GM18517 (cell line): ENCODE results near the gene GRIN2C.

Source experiments
- ATAC-seq: cut with Tn5 transposase; IDR thresholded peaks from one replicate; pipeline ENCODE4 v1.9.1; 2021; ENCODE audit warnings: mild to moderate bottlenecking, moderate library complexity; ENCODE audit not compliant: unreplicated experiment

GRIN2C gene

GRCh38 chr17:74850310-74850709 lies 9.4 kb downstream of the GRIN2C start:
- no peak for ATAC-seq

GRCh38 chr17:74848656-74849399 lies 10.9 kb downstream of the GRIN2C start:
- ATAC-seq, result no peak

GRCh38 chr17:74846621-74847020 lies 13.1 kb downstream of the GRIN2C start:
- no peak for ATAC-seq

- no peak for ATAC-seq
Measured at GRCh38 chr17:74843352-74843627, 16.4 kb downstream of the GRIN2C start.

GRCh38 chr17:74842599-74843351 lies 16.9 kb downstream of the GRIN2C start:
- no peak for ATAC-seq

- no peak for ATAC-seq
Measured at GRCh38 chr17:74842146-74842598, 17.5 kb downstream of the GRIN2C start.

- ATAC-seq, result no peak
Measured at GRCh38 chr17:74840989-74841666, 18.6 kb downstream of the GRIN2C start.

- ATAC-seq, result no peak
Measured at GRCh38 chr17:74839990-74840852, 19.5 kb downstream of the GRIN2C start.

GRCh38 chr17:74838274-74838673 lies 21.4 kb downstream of the GRIN2C start:
- no peak for ATAC-seq

GRCh38 chr17:74836691-74837467 lies 22.8 kb downstream of the GRIN2C start:
- ATAC-seq, result no peak

GRCh38 chr17:74836191-74836590 lies 23.5 kb downstream of the GRIN2C start:
- no peak for ATAC-seq

GRCh38 chr17:74833501-74834377 lies 25.9 kb downstream of the GRIN2C start:
- ATAC-seq, result no peak

- ATAC-seq, result no peak
Measured at GRCh38 chr17:74832421-74832820, 27.3 kb downstream of the GRIN2C start.

- ATAC-seq, result no peak
Measured at GRCh38 chr17:74831444-74832146, 28.1 kb downstream of the GRIN2C start.

GRCh38 chr17:74830861-74831260 lies 28.8 kb downstream of the GRIN2C start:
- no peak for ATAC-seq

- ATAC-seq, result no peak
Measured at GRCh38 chr17:74827800-74828199, 31.9 kb downstream of the GRIN2C start.

GRCh38 chr17:74825952-74826719 lies 33.5 kb downstream of the GRIN2C start:
- no peak for ATAC-seq
